ENCODE measurements around the gene TWNK.

Gene TWNK

GRCh38 chr10:101040851-101041250, 53.5 kb downstream of the TWNK start:
- H3K27ac ChIP-seq (ENCODE audit: extremely low read depth, low read depth, low read length): no peak overlapping the region
- ChIA-PET CTCF (interaction anchor here (0.7 to 10.1 kb wide), 21 partner anchors 11 to 580 kb away, joined by 3 to 112 read pairs (median 7); partner anchors contain the start of genes KAZALD1, PDZD7 and SFXN3), POLR2A (interaction anchor here (0.5 to 3.4 kb wide), 7 partner anchors 9 to 1074 kb away, joined by 3 to 32 read pairs (median 8); partner anchors contain the start of genes KAZALD1, LZTS2, PDZD7 and SFXN3)
- TF ChIP-seq ELK4 (IDR thresholded peaks at IDR 0.05; ENCODE audit: borderline replicate concordance, low read depth, low read length) (no peak), ZFHX2 (tag by site-specific recombination; conservative IDR thresholded peaks at IDR 0.05) (0 out of 2 replicates have a peak, but pooled peaks have one; percentile 12), ZNF140 (tag by site-specific recombination; IDR thresholded peaks at IDR 0.05) (no peak), ZNF585B (tag by site-specific recombination; IDR thresholded peaks at IDR 0.05) (no peak)
- TF ChIP-seq, protein P1, sequence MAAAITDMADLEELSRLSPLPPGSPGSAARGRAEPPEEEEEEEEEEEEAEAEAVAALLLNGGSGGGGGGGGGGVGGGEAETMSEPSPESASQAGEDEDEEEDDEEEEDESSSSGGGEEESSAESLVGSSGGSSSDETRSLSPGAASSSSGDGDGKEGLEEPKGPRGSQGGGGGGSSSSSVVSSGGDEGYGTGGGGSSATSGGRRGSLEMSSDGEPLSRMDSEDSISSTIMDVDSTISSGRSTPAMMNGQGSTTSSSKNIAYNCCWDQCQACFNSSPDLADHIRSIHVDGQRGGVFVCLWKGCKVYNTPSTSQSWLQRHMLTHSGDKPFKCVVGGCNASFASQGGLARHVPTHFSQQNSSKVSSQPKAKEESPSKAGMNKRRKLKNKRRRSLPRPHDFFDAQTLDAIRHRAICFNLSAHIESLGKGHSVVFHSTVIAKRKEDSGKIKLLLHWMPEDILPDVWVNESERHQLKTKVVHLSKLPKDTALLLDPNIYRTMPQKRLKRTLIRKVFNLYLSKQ (tag by site-specific recombination; IDR thresholded peaks at IDR 0.05; ENCODE audit: borderline replicate concordance): no peak
- H3K4me1 ChIP-seq (ENCODE audit: control insufficient read depth, insufficient read depth, low read length): peaks cover 3% of the 10 kb centered on the region; the same call in 1 of the 2 replicates
- peaks cover 0 to 16% of the 10 kb centered on the region in 2 experiments; a peak in 1 of 3 replicates for H3K36me3 ChIP-seq (ENCODE audit: control insufficient read depth in 2 of 2, insufficient read depth in 1 of 2, low read length in 2 of 2)
- H3K9me3 ChIP-seq (ENCODE audit: control insufficient read depth, insufficient read depth, low read depth, low read length): no peaks in the 10 kb centered on the region
- no peak overlapping the region for H3K4me3 ChIP-seq (ENCODE audit: low read depth, low read length)

DNA sequence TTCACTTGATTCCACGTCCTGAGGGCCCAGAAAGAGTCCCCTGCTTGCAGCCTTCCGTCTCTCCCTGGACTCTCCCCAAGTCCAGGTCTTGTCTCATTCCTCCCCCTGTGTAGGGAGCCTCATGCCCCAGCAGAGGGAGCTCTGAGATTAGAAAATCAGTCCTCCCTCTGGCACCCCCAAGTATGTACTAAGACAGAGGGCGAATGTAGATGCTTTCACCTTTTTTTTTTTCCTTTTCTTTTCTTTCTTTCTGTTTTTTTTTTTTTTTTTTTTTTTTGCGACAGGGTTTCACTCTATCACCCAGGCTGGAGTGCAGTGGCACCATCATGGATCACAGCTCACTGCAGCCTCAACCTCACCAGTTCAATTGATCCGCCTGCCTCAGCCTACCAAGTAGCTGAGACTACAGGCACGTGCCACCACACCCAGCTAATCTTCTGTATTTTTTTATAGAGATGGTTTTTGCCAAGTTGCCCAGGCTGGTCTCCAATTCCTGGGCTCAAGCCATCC, 54.0 kb downstream of the TWNK start:
- POLR2A ChIA-PET: interaction anchor here (0.6 to 3.4 kb wide), 7 partner anchors 10 to 151 kb away, joined by 3 to 32 read pairs (median 8); partner anchors contain the start of genes KAZALD1, LZTS2, PDZD7 and SFXN3
- Histone ChIP-seq H3K27ac (ENCODE audit: extremely low read depth, low read depth, low read length) (no peak overlapping the region), H3K9me3 (ENCODE audit: control insufficient read depth, insufficient read depth, low read depth, low read length) (no peaks in the 10 kb centered on the region), H3K36me3 (ENCODE audit: control insufficient read depth in 2 of 2, insufficient read depth in 1 of 2, low read length in 2 of 2) (peaks cover 0 to 12% of the 10 kb centered on the region in 2 experiments; a peak in 1 of 3 replicates), H3K4me1 (ENCODE audit: control insufficient read depth, insufficient read depth, low read length) (peaks cover 3% of the 10 kb centered on the region; the same call in 1 of the 2 replicates), H3K4me3 (ENCODE audit: low read depth, low read length) (no peak overlapping the region)
- CTCF ChIA-PET: interaction anchor here (0.5 to 10.1 kb wide), 30 partner anchors 8 to 580 kb away, joined by 3 to 112 read pairs (median 4); partner anchors contain the start of genes KAZALD1, PDZD7 and SFXN3
- TF ChIP-seq, protein P2, sequence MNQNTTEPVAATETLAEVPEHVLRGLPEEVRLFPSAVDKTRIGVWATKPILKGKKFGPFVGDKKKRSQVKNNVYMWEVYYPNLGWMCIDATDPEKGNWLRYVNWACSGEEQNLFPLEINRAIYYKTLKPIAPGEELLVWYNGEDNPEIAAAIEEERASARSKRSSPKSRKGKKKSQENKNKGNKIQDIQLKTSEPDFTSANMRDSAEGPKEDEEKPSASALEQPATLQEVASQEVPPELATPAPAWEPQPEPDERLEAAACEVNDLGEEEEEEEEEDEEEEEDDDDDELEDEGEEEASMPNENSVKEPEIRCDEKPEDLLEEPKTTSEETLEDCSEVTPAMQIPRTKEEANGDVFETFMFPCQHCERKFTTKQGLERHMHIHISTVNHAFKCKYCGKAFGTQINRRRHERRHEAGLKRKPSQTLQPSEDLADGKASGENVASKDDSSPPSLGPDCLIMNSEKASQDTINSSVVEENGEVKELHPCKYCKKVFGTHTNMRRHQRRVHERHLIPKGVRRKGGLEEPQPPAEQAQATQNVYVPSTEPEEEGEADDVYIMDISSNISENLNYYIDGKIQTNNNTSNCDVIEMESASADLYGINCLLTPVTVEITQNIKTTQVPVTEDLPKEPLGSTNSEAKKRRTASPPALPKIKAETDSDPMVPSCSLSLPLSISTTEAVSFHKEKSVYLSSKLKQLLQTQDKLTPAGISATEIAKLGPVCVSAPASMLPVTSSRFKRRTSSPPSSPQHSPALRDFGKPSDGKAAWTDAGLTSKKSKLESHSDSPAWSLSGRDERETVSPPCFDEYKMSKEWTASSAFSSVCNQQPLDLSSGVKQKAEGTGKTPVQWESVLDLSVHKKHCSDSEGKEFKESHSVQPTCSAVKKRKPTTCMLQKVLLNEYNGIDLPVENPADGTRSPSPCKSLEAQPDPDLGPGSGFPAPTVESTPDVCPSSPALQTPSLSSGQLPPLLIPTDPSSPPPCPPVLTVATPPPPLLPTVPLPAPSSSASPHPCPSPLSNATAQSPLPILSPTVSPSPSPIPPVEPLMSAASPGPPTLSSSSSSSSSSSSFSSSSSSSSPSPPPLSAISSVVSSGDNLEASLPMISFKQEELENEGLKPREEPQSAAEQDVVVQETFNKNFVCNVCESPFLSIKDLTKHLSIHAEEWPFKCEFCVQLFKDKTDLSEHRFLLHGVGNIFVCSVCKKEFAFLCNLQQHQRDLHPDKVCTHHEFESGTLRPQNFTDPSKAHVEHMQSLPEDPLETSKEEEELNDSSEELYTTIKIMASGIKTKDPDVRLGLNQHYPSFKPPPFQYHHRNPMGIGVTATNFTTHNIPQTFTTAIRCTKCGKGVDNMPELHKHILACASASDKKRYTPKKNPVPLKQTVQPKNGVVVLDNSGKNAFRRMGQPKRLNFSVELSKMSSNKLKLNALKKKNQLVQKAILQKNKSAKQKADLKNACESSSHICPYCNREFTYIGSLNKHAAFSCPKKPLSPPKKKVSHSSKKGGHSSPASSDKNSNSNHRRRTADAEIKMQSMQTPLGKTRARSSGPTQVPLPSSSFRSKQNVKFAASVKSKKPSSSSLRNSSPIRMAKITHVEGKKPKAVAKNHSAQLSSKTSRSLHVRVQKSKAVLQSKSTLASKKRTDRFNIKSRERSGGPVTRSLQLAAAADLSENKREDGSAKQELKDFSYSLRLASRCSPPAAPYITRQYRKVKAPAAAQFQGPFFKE (tag by site-specific recombination; IDR thresholded peaks at IDR 0.05; ENCODE audit: borderline replicate concordance): no peak
- peak; percentile 45; the same call in 1 of the 2 replicates for TF ChIP-seq ZNF660 (tag by site-specific recombination; IDR thresholded peaks at IDR 0.05)
- TF ChIP-seq ZBTB8A (tag by site-specific recombination; IDR thresholded peaks at IDR 0.05): peak; percentile 57
- TF ChIP-seq ZNF654 (tag by site-specific recombination; IDR thresholded peaks at IDR 0.05; ENCODE audit: low read depth): peak; percentile 100
- TF ChIP-seq PATZ1 (tag by site-specific recombination; IDR thresholded peaks at IDR 0.05): peak; percentile 69
- TF ChIP-seq PRDM10 (tag by site-specific recombination; IDR thresholded peaks at IDR 0.05): peak; percentile 87
- TF ChIP-seq, protein P3, sequence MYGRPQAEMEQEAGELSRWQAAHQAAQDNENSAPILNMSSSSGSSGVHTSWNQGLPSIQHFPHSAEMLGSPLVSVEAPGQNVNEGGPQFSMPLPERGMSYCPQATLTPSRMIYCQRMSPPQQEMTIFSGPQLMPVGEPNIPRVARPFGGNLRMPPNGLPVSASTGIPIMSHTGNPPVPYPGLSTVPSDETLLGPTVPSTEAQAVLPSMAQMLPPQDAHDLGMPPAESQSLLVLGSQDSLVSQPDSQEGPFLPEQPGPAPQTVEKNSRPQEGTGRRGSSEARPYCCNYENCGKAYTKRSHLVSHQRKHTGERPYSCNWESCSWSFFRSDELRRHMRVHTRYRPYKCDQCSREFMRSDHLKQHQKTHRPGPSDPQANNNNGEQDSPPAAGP (tag by site-specific recombination; IDR thresholded peaks at IDR 0.05): no peak
- no peak for TF ChIP-seq ZNF280C (tag by site-specific recombination; IDR thresholded peaks at IDR 0.05)
- TF ChIP-seq ZNF324 (tag by site-specific recombination; IDR thresholded peaks at IDR 0.05): 0 out of 2 replicates have a peak, but pooled peaks have one; percentile 28
